Hepatocyte (in vitro differentiated cells): ENCODE measurements around the gene BRINP2. TPM values are rescaled to one million over a fixed set of nuclear protein-coding genes. Genes with fewer than 3 reads are reported as not detected.

Experiments used
- DNase-seq: peaks from one replicate; pipeline ENCODE4 v3.0.0-alpha.2; 2016; ENCODE audit warnings: low spot score
- H2AFZ ChIP-seq: fragments of 200-600 bp; sonication (generic); 2 replicates; pipeline ENCODE4 v1.6.0; 2016; ENCODE audit warnings: antibody characterized with exemption, mild to moderate bottlenecking
- H3K27ac ChIP-seq: fragments of 200-600 bp; sonication (generic); 2 replicates; pipeline ENCODE4 v1.5.1; 2016; ENCODE audit warnings: mild to moderate bottlenecking
- H3K27me3 ChIP-seq: fragments of 200-600 bp; sonication (generic); 2 replicates; pipeline ENCODE4 v1.6.1; 2016
- H3K36me3 ChIP-seq: fragments of 200-600 bp; sonication (generic); replicated peaks from 2 replicates; pipeline ENCODE4 v1.5.1; 2016; ENCODE audit warnings: low read depth; ENCODE audit not compliant: insufficient read depth
- H3K4me1 ChIP-seq: fragments of 200-600 bp; sonication (generic); 2 replicates; pipeline ENCODE4 v1.5.1; 2016; ENCODE audit warnings: mild to moderate bottlenecking, moderate library complexity; ENCODE audit not compliant: insufficient read depth
- H3K4me2 ChIP-seq: fragments of 200-600 bp; sonication (generic); 2 replicates; pipeline ENCODE4 v1.6.0; 2016
- H3K4me3 ChIP-seq: fragments of 200-600 bp; sonication (generic); 2 replicates; pipeline ENCODE4 v1.5.1; 2016; ENCODE audit warnings: mild to moderate bottlenecking
- H3K79me2 ChIP-seq: fragments of 200-600 bp; sonication (generic); 2 replicates; pipeline ENCODE4 v1.6.0; 2017; ENCODE audit warnings: mild to moderate bottlenecking
- H3K9me2 ChIP-seq: fragments of 200-600 bp; sonication (generic); replicated peaks from 2 replicates; pipeline ENCODE4 v1.6.0; 2017; ENCODE audit warnings: mild to moderate bottlenecking; ENCODE audit not compliant: insufficient read depth
- H3K9me3 ChIP-seq: fragments of 200-600 bp; sonication (generic); 2 replicates; pipeline ENCODE4 v1.5.1; 2016; ENCODE audit warnings: low read depth, mild to moderate bottlenecking
- H4K20me1 ChIP-seq: fragments of 200-600 bp; sonication (generic); 2 replicates; pipeline ENCODE4 v1.6.0; 2016; ENCODE audit warnings: mild to moderate bottlenecking; ENCODE audit not compliant: insufficient read depth, poor library complexity, severe bottlenecking
- EZH2 ChIP-seq: fragments of 200-600 bp; sonication (generic); IDR thresholded peaks from 2 replicates; pipeline ENCODE4 v1.6.1; 2016; ENCODE audit warnings: antibody characterized with exemption, mild to moderate bottlenecking, borderline replicate concordance
- EZH2phosphoT487 ChIP-seq: fragments of 200-600 bp; sonication (generic); IDR thresholded peaks from one replicate; pipeline ENCODE4 v1.6.1; 2018; ENCODE audit warnings: antibody characterized with exemption, mild to moderate bottlenecking, low read depth, moderate library complexity; ENCODE audit not compliant: unreplicated experiment, severe bottlenecking
- WGBS: methylation state at CpG from one replicate; pipeline ENCODE4 v1.1.6; 2016; ENCODE audit warnings: low lambda C conversion rate; ENCODE audit errors: missing lambda C conversion rate; 5-methylcytosine and 5-hydroxymethylcytosine counted together
- polyA plus RNA-seq: library from polyadenylated mRNA; unstranded; fragments of >200 nt; fragmentation: Nextera tagmentation; extraction: Ambion mirVana; gene quantifications from 2 replicates; pipeline ENCODE4 v1.2.1, GENCODE V29; 2016
- total RNA-seq: library from RNA; depleted of rRNA; stranded (reverse); fragments of >200 nt; gene quantifications from 2 replicates; pipeline ENCODE4 v1.2.3, GENCODE V29; 2014
- TF ChIP-seq, protein P1 (sequence below): fragments of 200-600 bp; sonication (generic); IDR thresholded peaks from 2 replicates; pipeline ENCODE4 v1.5.1; 2016; ENCODE audit warnings: antibody characterized with exemption, mild to moderate bottlenecking; ENCODE audit not compliant: poor library complexity

Gene BRINP2
- total and polyA plus RNA-seq, 2 experiments from 2014 or later, result 1.5 TPM; not detected in 1

DNA sequence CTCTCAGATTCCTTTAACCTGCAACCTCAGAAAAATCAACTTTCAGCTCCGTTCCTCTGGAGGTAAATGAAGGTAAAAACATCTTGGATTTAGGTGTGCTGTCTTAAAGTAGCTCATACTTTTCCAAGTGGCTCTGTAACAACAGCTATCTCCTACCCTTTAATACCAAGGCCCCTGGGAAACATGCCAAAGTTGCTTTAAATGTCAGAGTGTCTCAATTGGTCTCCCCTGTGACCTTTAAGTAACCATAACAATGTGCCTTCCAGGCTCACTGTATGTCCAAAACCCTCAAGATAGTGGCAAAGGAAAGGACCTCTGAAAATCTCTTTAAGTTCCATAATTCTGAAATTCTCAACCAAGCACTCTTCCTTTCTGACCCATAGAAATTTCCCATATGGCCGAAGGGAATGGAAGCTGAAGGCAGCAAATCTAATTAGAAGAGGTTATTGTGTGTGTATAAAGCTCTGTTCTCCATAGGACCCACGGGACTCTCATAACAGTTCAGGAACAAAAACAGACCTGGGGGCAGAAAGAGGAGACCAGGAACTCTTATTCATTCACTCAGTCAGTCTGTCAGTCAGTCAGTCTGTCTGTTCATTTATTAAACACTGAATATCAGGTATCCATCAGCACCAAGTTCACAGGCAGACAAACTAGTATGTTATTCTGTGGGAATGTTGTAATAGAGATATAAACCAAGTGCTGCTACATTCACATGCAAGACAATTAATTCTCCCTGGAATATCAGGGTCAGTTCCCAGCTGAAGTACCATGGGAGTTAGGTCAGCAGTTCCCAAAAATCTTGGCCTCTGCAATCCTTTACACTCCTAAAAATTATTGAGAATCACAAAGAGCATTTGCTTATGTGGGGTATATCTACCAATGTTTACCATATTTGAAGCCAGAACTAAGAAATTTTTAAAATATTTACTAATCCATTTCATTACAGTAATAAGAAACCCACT, 25.4 kb upstream of the BRINP2 start:
- Histone ChIP-seq H3K9me2 (no peaks in the 10 kb centered on the region), H3K36me3 (no peaks in the 10 kb centered on the region), H3K4me3 (no peak overlapping the region), H3K79me2 (no peaks in the 10 kb centered on the region), H2AFZ (no peak overlapping the region), H3K27me3 (no peaks in the 10 kb centered on the region), H3K4me2 (no peak overlapping the region), H3K9me3 (no peaks in the 10 kb centered on the region), H4K20me1 (no peaks in the 10 kb centered on the region), H3K4me1 (no peaks in the 10 kb centered on the region), H3K27ac (no peak overlapping the region)
- DNase-seq, result no peak
- 62% methylated on average over 3 of the region's 3 CpGs for WGBS
- TF ChIP-seq, protein P1, sequence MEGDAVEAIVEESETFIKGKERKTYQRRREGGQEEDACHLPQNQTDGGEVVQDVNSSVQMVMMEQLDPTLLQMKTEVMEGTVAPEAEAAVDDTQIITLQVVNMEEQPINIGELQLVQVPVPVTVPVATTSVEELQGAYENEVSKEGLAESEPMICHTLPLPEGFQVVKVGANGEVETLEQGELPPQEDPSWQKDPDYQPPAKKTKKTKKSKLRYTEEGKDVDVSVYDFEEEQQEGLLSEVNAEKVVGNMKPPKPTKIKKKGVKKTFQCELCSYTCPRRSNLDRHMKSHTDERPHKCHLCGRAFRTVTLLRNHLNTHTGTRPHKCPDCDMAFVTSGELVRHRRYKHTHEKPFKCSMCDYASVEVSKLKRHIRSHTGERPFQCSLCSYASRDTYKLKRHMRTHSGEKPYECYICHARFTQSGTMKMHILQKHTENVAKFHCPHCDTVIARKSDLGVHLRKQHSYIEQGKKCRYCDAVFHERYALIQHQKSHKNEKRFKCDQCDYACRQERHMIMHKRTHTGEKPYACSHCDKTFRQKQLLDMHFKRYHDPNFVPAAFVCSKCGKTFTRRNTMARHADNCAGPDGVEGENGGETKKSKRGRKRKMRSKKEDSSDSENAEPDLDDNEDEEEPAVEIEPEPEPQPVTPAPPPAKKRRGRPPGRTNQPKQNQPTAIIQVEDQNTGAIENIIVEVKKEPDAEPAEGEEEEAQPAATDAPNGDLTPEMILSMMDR, result no peak
- no peak for TF ChIP-seq EZH2phosphoT487
- no peak for TF ChIP-seq EZH2

GRCh38 chr1:177146499-177146898, 24.3 kb upstream of the BRINP2 start:
- 80% methylated on average over 2 of the region's 2 CpGs for WGBS
- no peaks in the 10 kb centered on the region for H3K9me2 ChIP-seq
- H3K4me3 ChIP-seq, result no peak overlapping the region
- no peaks in the 10 kb centered on the region for H3K79me2 ChIP-seq
- no peaks in the 10 kb centered on the region for H3K4me1 ChIP-seq
- H4K20me1 ChIP-seq, result no peaks in the 10 kb centered on the region
- no peak for TF ChIP-seq EZH2phosphoT487
- no peak for TF ChIP-seq EZH2
- TF ChIP-seq, protein P1, result no peak
- no peak overlapping the region for H3K4me2 ChIP-seq
- no peaks in the 10 kb centered on the region for H3K27me3 ChIP-seq
- no peak overlapping the region for H2AFZ ChIP-seq
- no peaks in the 10 kb centered on the region for H3K36me3 ChIP-seq
- no peaks in the 10 kb centered on the region for H3K9me3 ChIP-seq
- H3K27ac ChIP-seq, result no peak overlapping the region
- no peak for DNase-seq

DNA sequence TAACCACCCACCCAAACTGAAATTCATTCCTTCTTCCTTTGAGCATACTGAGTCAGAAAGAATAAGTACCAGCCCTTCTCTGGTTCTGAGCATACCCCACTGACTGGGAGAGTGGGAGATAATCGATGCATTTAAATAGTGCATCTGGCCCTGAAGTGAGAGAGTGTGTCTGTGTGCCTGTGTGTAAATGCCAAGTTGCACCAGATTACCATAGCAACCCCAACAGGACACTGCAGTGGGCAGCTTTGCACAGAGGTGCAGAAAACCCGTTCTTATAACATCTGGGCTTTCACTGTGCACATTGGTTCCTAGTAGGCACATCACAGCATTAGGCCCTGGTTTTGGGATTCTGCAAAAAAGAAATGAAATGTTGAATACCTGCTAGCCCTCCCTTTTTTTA, 8.5 kb upstream of the BRINP2 start:
- H3K4me1 ChIP-seq, result peaks cover 10% of the 10 kb centered on the region
- peaks cover 63% of the 10 kb centered on the region for H3K27me3 ChIP-seq
- no peak overlapping the region for H3K4me2 ChIP-seq
- H3K79me2 ChIP-seq, result no peaks in the 10 kb centered on the region
- TF ChIP-seq EZH2, result no peak
- TF ChIP-seq EZH2phosphoT487, result no peak
- TF ChIP-seq, protein P1, result no peak
- H3K9me2 ChIP-seq, result no peaks in the 10 kb centered on the region
- H3K9me3 ChIP-seq, result no peaks in the 10 kb centered on the region
- H2AFZ ChIP-seq, result no peak overlapping the region
- H3K36me3 ChIP-seq, result no peaks in the 10 kb centered on the region
- no peak for DNase-seq
- WGBS, result 81% methylated on average over 2 of the region's 2 CpGs
- no peak overlapping the region for H3K27ac ChIP-seq
- H4K20me1 ChIP-seq, result no peaks in the 10 kb centered on the region
- no peak overlapping the region for H3K4me3 ChIP-seq
